NCI-H1694 treated with DMSO at 0.1 percent for 48 hours (cell line): Measurements from ENCODE around the gene ENKD1.

Experiments
- DNase-seq: peaks from one replicate; lab custom pipeline; 2025; lab: John Stamatoyannopoulos, UW

ENKD1 gene

GRCh38 chr16:67663151-67663876 is 3.2 kb downstream of the ENKD1 start:
- no peak for DNase-seq

GRCh38 chr16:67662653-67663010 is 3.9 kb downstream of the ENKD1 start:
- DNase-seq = no peak

- no peak for DNase-seq
Observed at GRCh38 chr16:67661886-67662652, 4.5 kb downstream of the ENKD1 start.

- no peak for DNase-seq
Observed at GRCh38 chr16:67661101-67661761, 5.3 kb downstream of the ENKD1 start.

GRCh38 chr16:67660564-67661028 is 6.0 kb downstream of the ENKD1 start, which contains the start of gene PARD6A:
Gene PARD6A, plus strand, starts transcription at chr16:67660960. Its CDS starts 79 bp downstream, at chr16:67661039.
- DNase-seq = peak; percentile 67

GRCh38 chr16:67659675-67660563 is 6.6 kb downstream of the ENKD1 start, which contains the start of gene ACD:
Gene ACD, minus strand, starts transcription at chr16:67660260. Its CDS starts 40 bp downstream, at chr16:67660220.
- peak; percentile 54 for DNase-seq

GRCh38 chr16:67658849-67659674 is 7.5 kb downstream of the ENKD1 start:
- no peak for DNase-seq

- DNase-seq = no peak
Observed at GRCh38 chr16:67657751-67658518, 8.6 kb downstream of the ENKD1 start.

- no peak for DNase-seq
Observed at GRCh38 chr16:67657017-67657608, 9.4 kb downstream of the ENKD1 start.

- DNase-seq = no peak
Observed at GRCh38 chr16:67656344-67657016, 10.1 kb downstream of the ENKD1 start.

- DNase-seq = no peak
Observed at GRCh38 chr16:67655363-67655762, 11.2 kb downstream of the ENKD1 start.

- no peak for DNase-seq
Observed at GRCh38 chr16:67654403-67654911, 12.1 kb downstream of the ENKD1 start.

- no peak for DNase-seq
Observed at GRCh38 chr16:67653789-67654402, 12.7 kb downstream of the ENKD1 start.

- DNase-seq = no peak
Observed at GRCh38 chr16:67653128-67653788, 13.3 kb downstream of the ENKD1 start.

- DNase-seq = peak; percentile 15
Observed at GRCh38 chr16:67652578-67653127, 13.9 kb downstream of the ENKD1 start.

- DNase-seq = no peak
Observed at GRCh38 chr16:67651847-67652246, 14.7 kb downstream of the ENKD1 start.

GRCh38 chr16:67651039-67651438 is 15.5 kb downstream of the ENKD1 start:
- DNase-seq = no peak
